ENCODE measurements around the gene ZFR. TPM values are rescaled to one million over a fixed set of nuclear protein-coding genes. Genes with fewer than 3 reads are reported as not detected.
A peak's percentile ranks its signal among the peaks of the same experiment; 100 is the strongest.

ZFR gene
- 61.8 and 62.4 TPM in 2 replicates for total RNA-seq (2021)
- long read RNA-seq, full-length matches to known transcripts = 87 of 199 reads
- long read RNA-seq, partial matches to known transcripts = 94 of 199 reads
- long read RNA-seq, other reads (novel, unspliced or antisense) = 18 of 199 reads

- Mint-ChIP-seq H3K9me3 (no peaks in the 10 kb centered on the region), H3K4me1 (peaks cover 25 to 35% of the 10 kb centered on the region in 2 experiments), H3K36me3 (ENCODE audit: insufficient read depth in 1 of 3, low read depth in 3 of 3) (peaks cover 4 to 9% (median 4%) of the 10 kb centered on the region in 3 experiments; a peak in 5 of 7 replicates), H3K27me3 (ENCODE audit: low read depth) (peaks cover 24% of the 10 kb centered on the region), H3K4me3 (peak within 1 kb of the TSS; percentile 85 to 99), H3K27ac (peak within 1 kb of the TSS; percentile 90 to 97 (median 95))
- peak within 1 kb of the TSS; percentile 96 for H3K14ac ChIP-seq (ENCODE audit: insufficient read depth, low read length)
- no peak within 1 kb of the TSS for H2BK12ac ChIP-seq (ENCODE audit: insufficient read length, low read depth, low read length)
- H3K23ac ChIP-seq (ENCODE audit: insufficient read length, low read depth, low read length) = no peak within 1 kb of the TSS
- no peak within 1 kb of the TSS for H4K91ac ChIP-seq (ENCODE audit: insufficient read length, low read depth, low read length)
- peak within 1 kb of the TSS; percentile 92 for H3K4me2 ChIP-seq (ENCODE audit: insufficient read depth, insufficient read length, low read length)
- no peak within 1 kb of the TSS for H2BK15ac ChIP-seq (ENCODE audit: low read depth, low read length)
- H2AK5ac ChIP-seq (ENCODE audit: insufficient read length, low read length) = no peak within 1 kb of the TSS
- no peak within 1 kb of the TSS for H2AFZ ChIP-seq (ENCODE audit: low read length)
- no peak within 1 kb of the TSS for H3T11ph ChIP-seq (ENCODE audit: low read length)
- H3K23me2 ChIP-seq (ENCODE audit: insufficient read length, low read depth, low read length, poor library complexity, severe bottlenecking) = peaks cover 11% of the 10 kb centered on the region
- no peak within 1 kb of the TSS for H2BK120ac ChIP-seq (ENCODE audit: low read depth, low read length, poor library complexity, severe bottlenecking)
- H3K27ac ChIP-seq (ENCODE audit: insufficient read length, low read depth, low read length) = no peak within 1 kb of the TSS
- no peak within 1 kb of the TSS for H3K4ac ChIP-seq (ENCODE audit: low read depth, low read length)
- TF ChIP-seq CTCF (conservative IDR thresholded peaks at IDR 0.05) = no peak
- no peak within 1 kb of the TSS for H2BK5ac ChIP-seq (ENCODE audit: insufficient read length, low read length)
- no peak within 1 kb of the TSS for H3K56ac ChIP-seq (ENCODE audit: insufficient read length, low read depth, low read length)
- peaks cover 13% of the 10 kb centered on the region; the same call in 1 of the 2 replicates for H3K79me2 ChIP-seq (ENCODE audit: insufficient read depth, low read length)
- H3K9ac ChIP-seq (ENCODE audit: extremely low read depth, insufficient read length, low read length) = peak within 1 kb of the TSS; percentile 84
- H2BK20ac ChIP-seq (ENCODE audit: low read depth, low read length, poor library complexity, severe bottlenecking) = no peak within 1 kb of the TSS
- H4K8ac ChIP-seq (replicated peaks; ENCODE audit: insufficient read length, low read depth, low read length) = no peak within 1 kb of the TSS
- peaks cover 5% of the 10 kb centered on the region; the same call in 1 of the 2 replicates for H3K4me1 ChIP-seq (ENCODE audit: insufficient read depth, low read length)
- peak; percentile 93 for DNase-seq
- peak within 1 kb of the TSS; percentile 91 for H3K18ac ChIP-seq (ENCODE audit: insufficient read length, low read depth, low read length)
- no peak within 1 kb of the TSS for H4K5ac ChIP-seq (ENCODE audit: insufficient read length, low read depth, low read length)
- no CpG with 5 or more reads among the region's 70 CpGs for WGBS (ENCODE audit: extremely low coverage, insufficient read length, low lambda C conversion rate)
- H3K9me3 ChIP-seq (ENCODE audit: control insufficient read depth, low read depth, low read length) = no peaks in the 10 kb centered on the region
- H4K20me1 ChIP-seq (ENCODE audit: control insufficient read depth, insufficient read depth, insufficient read length) = no peaks in the 10 kb centered on the region
- H3K79me1 ChIP-seq (ENCODE audit: insufficient read depth, low read depth, low read length, poor library complexity, severe bottlenecking) = peaks cover 3% of the 10 kb centered on the region
- peaks cover 7% of the 10 kb centered on the region; the same call in 1 of the 2 replicates for H3K27me3 ChIP-seq (ENCODE audit: insufficient read depth, low read length)
These were observed at the start of gene ZFR for GRCh38 chr5:32444431-32445286. TSS of gene ZFR (minus strand) at chr5:32444740. CDS start at chr5:32444658, 82 bp downstream.
